Activated CD4-positive, alpha-beta memory T cell treated with anti-CD3 and anti-CD28 coated beads for 36 hours (primary cell): Measurements from ENCODE around the gene TLE1. TPM values are rescaled to one million over a fixed set of nuclear protein-coding genes. Genes with fewer than 3 reads are reported as not detected.
"Not testable (repeated sequence)": the region's sequence is repeated elsewhere in the genome, so short reads cannot be mapped to it uniquely, and the experiment has no call there.

Experiments
- CTCF ChIA-PET: fragments of 350-600 bp; sonication (Branson Sonifier 250); formaldehyde crosslinking; loops from one replicate; lab custom pipeline; 2021; ENCODE audit warnings: antibody characterized with exemption, inconsistent platforms; lab: Charles Lee
- POLR2A ChIA-PET: fragments of 350-600 bp; sonication (Branson Sonifier 250); formaldehyde crosslinking; loops from one replicate; lab custom pipeline; 2021; ENCODE audit warnings: antibody characterized with exemption; lab: Charles Lee
- DNase-seq: peaks from one replicate; pipeline ENCODE4 v3.0.0-alpha.2; 2020
- H3K27ac Mint-ChIP-seq: one replicate; pipeline ENCODE4 v1.8.0; 2021; ENCODE audit warnings: mixed read lengths
- H3K27me3 Mint-ChIP-seq: one replicate; pipeline ENCODE4 v1.8.0; 2021; ENCODE audit warnings: mixed read lengths
- H3K36me3 Mint-ChIP-seq: one replicate; pipeline ENCODE4 v1.8.0; 2021; ENCODE audit warnings: mixed read lengths
- H3K4me1 Mint-ChIP-seq: one replicate; pipeline ENCODE4 v1.8.0; 2021; ENCODE audit warnings: low read depth, mixed read lengths
- H3K4me3 Mint-ChIP-seq: one replicate; pipeline ENCODE4 v1.8.0; 2021; ENCODE audit warnings: mild to moderate bottlenecking, mixed read lengths
- H3K9me3 Mint-ChIP-seq: one replicate; pipeline ENCODE4 v1.8.0; 2021; ENCODE audit warnings: mixed read lengths
- intact Hi-C: fragments of 100-400 bp; cut with micrococcal nuclease; formaldehyde crosslinking; loops from one replicate; pipeline ENCODE4 v1.15.1; 2023
- total RNA-seq, 2 experiments: library from RNA; stranded (reverse); gene quantifications; one replicate each; pipeline ENCODE4 v1.2.3, GENCODE V29; 2021

Gene TLE1
- total RNA-seq, 2 experiments from 2014 or later, result 0.17 to 0.22 TPM

DNA sequence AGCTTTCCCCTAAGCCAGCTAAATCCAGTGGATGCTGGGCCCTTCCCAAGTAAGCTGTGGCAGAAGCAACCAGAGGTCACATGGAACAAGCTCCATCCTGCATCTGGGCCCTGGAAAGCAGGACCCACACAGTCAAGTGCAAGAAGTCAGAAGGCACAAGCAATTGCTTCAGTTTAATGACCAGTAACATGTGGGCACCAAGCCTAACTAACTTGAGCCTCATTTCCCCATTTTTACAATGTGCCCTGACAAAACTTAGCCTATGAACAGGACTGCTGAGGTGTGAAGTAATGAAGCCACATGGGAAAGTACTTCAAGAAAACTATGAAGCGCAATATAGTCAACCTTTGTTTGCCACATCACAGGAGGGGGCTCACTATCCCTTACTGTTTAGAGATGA lies 90.5 kb downstream of the TLE1 start:
- ChIA-PET CTCF (no interaction called here), POLR2A (no interaction called here)
- no peaks in the 10 kb centered on the region for H3K27me3 Mint-ChIP-seq
- no peaks in the 10 kb centered on the region for H3K4me1 Mint-ChIP-seq
- H3K4me3 Mint-ChIP-seq, result no peak overlapping the region
- no peaks in the 10 kb centered on the region for H3K9me3 Mint-ChIP-seq
- H3K27ac Mint-ChIP-seq, result no peak overlapping the region
- intact Hi-C loops, result no loop called here
- H3K36me3 Mint-ChIP-seq, result no peaks in the 10 kb centered on the region
- no peak for DNase-seq

DNA sequence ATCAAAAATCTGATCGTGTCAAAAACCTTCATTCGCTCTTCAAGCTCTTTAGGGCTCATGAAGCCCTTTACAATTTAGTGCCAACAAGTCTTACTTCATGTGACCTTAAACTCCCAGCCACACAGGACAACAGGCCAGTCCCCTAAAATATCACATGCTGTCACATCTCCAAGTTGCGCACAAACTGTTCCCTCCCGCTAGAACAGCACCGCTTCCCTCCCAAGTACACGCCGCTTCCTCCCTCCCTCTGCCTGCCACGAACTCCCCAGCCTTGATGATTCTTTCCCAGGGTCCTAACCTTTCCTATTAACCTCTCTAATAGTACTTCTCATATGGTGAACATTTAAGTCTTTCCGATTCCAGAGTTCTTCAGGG lies 91.2 kb downstream of the TLE1 start:
- H3K27ac Mint-ChIP-seq, result no peak overlapping the region
- no peaks in the 10 kb centered on the region for H3K4me1 Mint-ChIP-seq
- H3K36me3 Mint-ChIP-seq, result no peaks in the 10 kb centered on the region
- H3K27me3 Mint-ChIP-seq, result no peaks in the 10 kb centered on the region
- no peak for DNase-seq
- ChIA-PET CTCF (interaction anchor here (0.6 kb wide), 1 partner anchor 15 kb away, joined by 4 read pairs; no protein-coding TSS in a partner anchor), POLR2A (no interaction called here)
- intact Hi-C loops, result no loop called here
- H3K4me3 Mint-ChIP-seq, result no peak overlapping the region
- no peaks in the 10 kb centered on the region for H3K9me3 Mint-ChIP-seq

DNA sequence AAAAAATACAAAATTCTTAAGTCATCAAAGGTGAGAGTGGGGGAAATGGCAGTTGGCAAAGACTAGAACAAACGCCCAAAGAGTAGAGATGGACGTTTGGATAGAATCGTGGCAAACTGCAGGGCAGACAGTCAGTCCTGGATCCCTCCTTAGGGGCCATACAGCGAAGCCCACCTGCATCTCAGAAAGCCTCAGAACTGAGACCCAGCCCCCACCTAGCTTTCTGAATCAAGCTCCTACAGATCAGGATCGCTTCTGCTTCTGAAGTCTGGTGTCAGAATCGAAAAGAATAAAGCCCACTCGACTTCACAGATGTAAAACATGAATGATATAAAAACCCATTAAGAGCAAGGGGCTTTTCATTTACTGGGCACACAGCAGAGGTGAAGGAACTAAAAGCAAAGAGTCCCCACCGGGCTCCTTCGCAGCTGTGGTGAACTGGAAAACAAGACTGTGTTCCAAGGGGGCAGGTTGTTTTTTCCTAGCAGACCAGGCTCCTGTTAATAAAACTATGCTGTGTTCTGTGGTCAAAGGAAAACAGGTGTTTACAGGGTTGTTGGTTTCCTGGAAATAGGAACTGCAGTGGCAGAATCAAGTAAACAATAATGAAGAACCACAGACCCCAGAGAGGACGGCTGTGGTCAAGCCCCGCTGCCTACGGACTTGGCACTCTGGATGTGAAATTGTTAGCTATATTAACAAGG lies 91.8 kb downstream of the TLE1 start:
- Mint-ChIP-seq H3K4me3 (no peak overlapping the region), H3K36me3 (no peaks in the 10 kb centered on the region), H3K27ac (no peak overlapping the region), H3K27me3 (no peaks in the 10 kb centered on the region), H3K4me1 (no peaks in the 10 kb centered on the region), H3K9me3 (no peaks in the 10 kb centered on the region)
- intact Hi-C loops, result no loop called here
- POLR2A ChIA-PET, result no interaction called here
- no peak for DNase-seq
- CTCF ChIA-PET, result interaction anchor here (0.6 kb wide), 1 partner anchor 16 kb away, joined by 4 read pairs; no protein-coding TSS in a partner anchor

- Mint-ChIP-seq H3K4me3 (no peak overlapping the region), H3K4me1 (no peaks in the 10 kb centered on the region), H3K9me3 (no peaks in the 10 kb centered on the region), H3K36me3 (no peaks in the 10 kb centered on the region), H3K27me3 (no peaks in the 10 kb centered on the region), H3K27ac (no peak overlapping the region)
- ChIA-PET POLR2A (no interaction called here), CTCF (no interaction called here)
- DNase-seq, result no peak
- intact Hi-C loops, result no loop called here
Observed at GRCh38 chr9:81596679-81597418, 92.5 kb downstream of the TLE1 start.

- Mint-ChIP-seq H3K27me3 (no peaks in the 10 kb centered on the region), H3K9me3 (no peaks in the 10 kb centered on the region), H3K4me3 (no peak overlapping the region), H3K36me3 (no peaks in the 10 kb centered on the region), H3K27ac (no peak overlapping the region), H3K4me1 (no peaks in the 10 kb centered on the region)
- intact Hi-C loops, result no loop called here
- no peak for DNase-seq
- CTCF ChIA-PET, result no interaction called here
- POLR2A ChIA-PET, result no interaction called here
Observed at GRCh38 chr9:81595887-81596543, 93.3 kb downstream of the TLE1 start.

GRCh38 chr9:81595293-81595692 lies 94.1 kb downstream of the TLE1 start:
- H3K27me3 Mint-ChIP-seq, H3K27ac Mint-ChIP-seq, DNase-seq, POLR2A ChIA-PET, H3K9me3 Mint-ChIP-seq, H3K36me3 Mint-ChIP-seq, H3K4me1 Mint-ChIP-seq, intact Hi-C loops, H3K4me3 Mint-ChIP-seq: not testable (repeated sequence)
- CTCF ChIA-PET, result interaction anchor here (0.8 kb wide), 1 partner anchor 1350 kb away, joined by 3 read pairs; no protein-coding TSS in a partner anchor

DNA sequence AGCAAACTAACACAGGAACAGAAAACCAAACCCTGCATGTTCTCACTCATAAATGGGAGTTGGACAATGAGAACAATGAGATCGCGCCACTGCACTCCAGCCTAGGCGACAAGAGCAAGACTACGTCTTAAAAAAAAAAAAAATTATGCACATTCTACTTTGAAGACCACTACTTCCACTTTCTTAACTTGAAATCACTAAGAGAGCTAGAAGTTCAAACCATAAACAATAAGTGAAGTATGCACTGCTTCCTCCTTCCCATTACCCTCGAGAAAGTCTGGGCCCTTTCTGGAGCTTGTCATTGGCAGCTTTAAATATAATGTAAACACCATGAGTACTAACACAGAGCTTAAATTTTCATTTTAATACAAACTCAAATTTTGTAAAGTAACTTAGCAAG lies 94.9 kb downstream of the TLE1 start:
- H3K27me3 Mint-ChIP-seq, result no peaks in the 10 kb centered on the region
- no peak overlapping the region for H3K4me3 Mint-ChIP-seq
- no peaks in the 10 kb centered on the region for H3K9me3 Mint-ChIP-seq
- no peaks in the 10 kb centered on the region for H3K4me1 Mint-ChIP-seq
- DNase-seq, result no peak
- CTCF ChIA-PET, result interaction anchor here (0.8 kb wide), 1 partner anchor 1351 kb away, joined by 3 read pairs; no protein-coding TSS in a partner anchor
- no peaks in the 10 kb centered on the region for H3K36me3 Mint-ChIP-seq
- H3K27ac Mint-ChIP-seq, result no peak overlapping the region
- POLR2A ChIA-PET, result no interaction called here
- intact Hi-C loops, result no loop called here

DNA sequence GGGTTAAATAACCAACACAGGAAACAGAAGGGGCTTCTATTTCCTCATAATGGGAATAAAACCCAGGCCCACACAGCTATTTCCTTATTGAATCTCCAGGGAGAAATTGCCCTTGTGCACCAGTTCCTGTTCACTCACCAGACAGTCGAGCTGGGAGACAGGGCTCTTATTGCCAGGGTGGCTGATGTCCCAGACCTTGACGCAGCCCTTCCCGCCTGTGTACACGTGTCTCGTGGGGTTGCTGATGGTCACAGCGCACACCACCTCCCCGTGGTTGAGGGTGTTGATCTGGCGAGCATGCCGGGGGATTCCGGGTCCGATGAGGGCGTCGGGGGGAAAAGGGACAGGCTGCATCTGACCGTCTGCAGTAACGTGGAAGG lies 96.5 kb downstream of the TLE1 start:
- intact Hi-C loops, result no loop called here
- Mint-ChIP-seq H3K27me3 (no peaks in the 10 kb centered on the region), H3K36me3 (no peaks in the 10 kb centered on the region), H3K4me3 (no peak overlapping the region), H3K9me3 (no peaks in the 10 kb centered on the region), H3K27ac (no peak overlapping the region), H3K4me1 (no peaks in the 10 kb centered on the region)
- CTCF ChIA-PET, result no interaction called here
- POLR2A ChIA-PET, result no interaction called here
- DNase-seq, result no peak

DNA sequence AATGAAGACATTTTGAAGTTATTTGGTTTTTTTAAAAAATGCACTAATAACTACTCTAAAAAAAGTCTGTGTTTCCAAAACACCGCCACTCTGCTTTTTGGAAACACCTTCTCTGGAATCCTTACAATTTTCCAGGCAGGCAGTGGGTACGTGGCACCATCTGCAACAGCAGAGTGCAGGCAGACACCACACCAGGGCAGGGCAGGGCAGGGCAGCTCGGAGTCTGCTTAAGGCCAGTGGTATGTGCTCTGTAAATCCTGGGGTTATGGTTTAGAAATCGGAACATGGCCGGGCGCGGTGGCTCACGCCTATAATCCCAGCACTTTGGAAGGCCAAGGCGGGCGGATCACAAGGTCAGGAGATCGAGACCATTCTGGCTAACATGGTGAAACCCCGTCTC lies 97.6 kb downstream of the TLE1 start:
- intact Hi-C loops, result no loop called here
- no peak overlapping the region for H3K4me3 Mint-ChIP-seq
- POLR2A ChIA-PET, result no interaction called here

GRCh38 chr9:81590688-81591087 lies 98.7 kb downstream of the TLE1 start:
- no peaks in the 10 kb centered on the region for H3K36me3 Mint-ChIP-seq
- DNase-seq, result no peak
- no peaks in the 10 kb centered on the region for H3K4me1 Mint-ChIP-seq
- CTCF ChIA-PET, result no interaction called here
- no peak overlapping the region for H3K27ac Mint-ChIP-seq
- no peaks in the 10 kb centered on the region for H3K9me3 Mint-ChIP-seq
- H3K27me3 Mint-ChIP-seq, result no peaks in the 10 kb centered on the region
- no peak overlapping the region for H3K4me3 Mint-ChIP-seq
- intact Hi-C loops, result no loop called here
- POLR2A ChIA-PET, result no interaction called here

More for the DNA sequence above, 97.6 kb downstream of the TLE1 start:
- no peak overlapping the region for H3K27ac Mint-ChIP-seq
- no peaks in the 10 kb centered on the region for H3K4me1 Mint-ChIP-seq
- no peaks in the 10 kb centered on the region for H3K9me3 Mint-ChIP-seq
- DNase-seq, result no peak
- H3K27me3 Mint-ChIP-seq, result no peaks in the 10 kb centered on the region
- CTCF ChIA-PET, result no interaction called here
- no peaks in the 10 kb centered on the region for H3K36me3 Mint-ChIP-seq

DNA sequence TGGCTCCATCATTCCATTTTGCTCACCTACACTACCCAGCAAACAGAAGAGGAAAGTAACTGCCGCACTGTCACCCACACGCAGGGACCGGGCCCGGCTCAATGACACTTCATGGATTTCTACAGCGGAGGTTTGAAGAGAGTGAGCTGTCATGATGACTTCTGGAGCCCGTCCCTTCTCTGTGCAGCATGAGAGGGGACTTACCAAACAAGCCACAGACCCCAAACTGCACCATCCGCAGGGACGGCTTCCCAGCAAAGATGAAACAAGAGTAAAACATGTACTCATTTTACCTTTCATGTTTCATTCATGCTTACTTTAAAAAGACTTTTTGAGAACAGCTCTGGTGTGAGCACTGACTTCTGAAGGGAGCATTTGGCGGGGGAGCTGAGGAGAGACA lies 99.5 kb downstream of the TLE1 start:
- Mint-ChIP-seq H3K36me3 (no peaks in the 10 kb centered on the region), H3K4me1 (no peaks in the 10 kb centered on the region), H3K27me3 (no peaks in the 10 kb centered on the region), H3K27ac (no peak overlapping the region), H3K9me3 (no peaks in the 10 kb centered on the region), H3K4me3 (no peak overlapping the region)
- ChIA-PET POLR2A (no interaction called here), CTCF (no interaction called here)
- no peak for DNase-seq
- intact Hi-C loops, result no loop called here

DNA sequence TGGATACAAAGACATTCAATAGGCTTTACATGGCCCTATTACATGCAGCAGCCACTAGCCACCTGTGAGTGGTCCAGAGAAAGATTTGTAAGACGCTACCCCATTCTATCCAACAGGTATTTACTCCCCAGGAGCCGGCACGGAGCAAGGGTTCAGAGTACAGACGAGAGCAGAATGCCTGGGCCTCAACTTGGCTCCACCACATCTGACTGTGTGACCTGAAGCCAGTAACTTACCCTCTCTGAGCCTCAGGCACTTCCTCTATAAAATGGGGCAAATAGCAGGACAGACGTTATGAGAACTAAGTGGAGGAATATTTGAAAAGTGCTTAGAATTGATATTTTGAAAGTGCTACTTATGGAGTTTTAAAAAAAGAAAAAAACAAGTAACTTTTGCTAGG lies 100.0 kb downstream of the TLE1 start:
- Mint-ChIP-seq H3K4me3 (no peak overlapping the region), H3K9me3 (no peaks in the 10 kb centered on the region), H3K36me3 (no peaks in the 10 kb centered on the region), H3K27ac (no peak overlapping the region), H3K4me1 (no peaks in the 10 kb centered on the region), H3K27me3 (no peaks in the 10 kb centered on the region)
- ChIA-PET POLR2A (no interaction called here), CTCF (no interaction called here)
- DNase-seq, result no peak
- intact Hi-C loops, result no loop called here
